ENCODE results near the gene ASAP2. TPM values are rescaled to one million over a fixed set of nuclear protein-coding genes. Genes with fewer than 3 reads are reported as not detected.
A peak's percentile ranks its signal among the peaks of the same experiment; 100 is the strongest.

Gene ASAP2
- total RNA-seq, 1 donor from 2014 or later, result 22.9 TPM

- DNase-seq (ENCODE audit: low spot score), result peak; percentile 14
Measured at GRCh38 chr2:9317559-9317958, 110.9 kb downstream of the ASAP2 start.

- DNase-seq (ENCODE audit: low spot score), result peak; percentile 87
Measured at GRCh38 chr2:9318461-9319337, 112.1 kb downstream of the ASAP2 start.

- no peak for DNase-seq (ENCODE audit: low spot score)
Measured at GRCh38 chr2:9319338-9319715, 112.7 kb downstream of the ASAP2 start.

- no peak for DNase-seq (ENCODE audit: low spot score)
Measured at GRCh38 chr2:9322576-9322975, 116.0 kb downstream of the ASAP2 start.

GRCh38 chr2:9325428-9325827, 118.8 kb downstream of the ASAP2 start:
- no peak for DNase-seq (ENCODE audit: low spot score)

GRCh38 chr2:9326975-9327374, 120.4 kb downstream of the ASAP2 start:
- DNase-seq (ENCODE audit: low spot score), result no peak

GRCh38 chr2:9327873-9328352, 121.3 kb downstream of the ASAP2 start:
- no peak for DNase-seq (ENCODE audit: low spot score)

GRCh38 chr2:9328931-9329330, 122.3 kb downstream of the ASAP2 start:
- no peak for DNase-seq (ENCODE audit: low spot score)

GRCh38 chr2:9329497-9329896, 122.9 kb downstream of the ASAP2 start:
- no peak for DNase-seq (ENCODE audit: low spot score)

GRCh38 chr2:9330612-9331270, 124.1 kb downstream of the ASAP2 start:
- no peak for DNase-seq (ENCODE audit: low spot score)

- DNase-seq (ENCODE audit: low spot score), result no peak
Measured at GRCh38 chr2:9331704-9332103, 125.1 kb downstream of the ASAP2 start.

GRCh38 chr2:9332136-9332852, 125.7 kb downstream of the ASAP2 start:
- no peak for DNase-seq (ENCODE audit: low spot score)

- DNase-seq (ENCODE audit: low spot score), result no peak
Measured at GRCh38 chr2:9332853-9333245, 126.2 kb downstream of the ASAP2 start.

GRCh38 chr2:9333591-9334171, 127.1 kb downstream of the ASAP2 start:
- no peak for DNase-seq (ENCODE audit: low spot score)

GRCh38 chr2:9334761-9335160, 128.1 kb downstream of the ASAP2 start:
- DNase-seq (ENCODE audit: low spot score), result no peak

- no peak for DNase-seq (ENCODE audit: low spot score)
Measured at GRCh38 chr2:9335322-9335832, 128.8 kb downstream of the ASAP2 start.

GRCh38 chr2:9336241-9336575, 129.6 kb downstream of the ASAP2 start:
- DNase-seq (ENCODE audit: low spot score), result no peak

GRCh38 chr2:9336576-9337314, 130.1 kb downstream of the ASAP2 start:
- no peak for DNase-seq (ENCODE audit: low spot score)

GRCh38 chr2:9337901-9338300, 131.3 kb downstream of the ASAP2 start:
- DNase-seq (ENCODE audit: low spot score), result no peak

- DNase-seq (ENCODE audit: low spot score), result no peak
Measured at GRCh38 chr2:9341337-9341887, 134.8 kb downstream of the ASAP2 start.
